Lower leg skin (tissue), 3 donors: ENCODE results near the gene FMNL2.

ENCODE experiments used
- CTCF ChIP-seq, 3 donors: fragments of 450-650 bp; IDR thresholded peaks; one replicate each; pipeline ENCODE4 v1.5.1; 2016; ENCODE audit warnings: antibody characterized with exemption in 3 of 3, mild to moderate bottlenecking in 3 of 3, moderate library complexity in 2 of 3
- POLR2A ChIP-seq, 2 donors: fragments of 450-650 bp; IDR thresholded peaks; one replicate each; pipeline ENCODE4 v1.6.1; 2016 to 2017; ENCODE audit warnings: antibody characterized with exemption in 2 of 2, mild to moderate bottlenecking in 1 of 2, moderate library complexity in 1 of 2

- TF ChIP-seq CTCF (IDR thresholded peaks at IDR 0.05) (no peak), POLR2A (IDR thresholded peaks at IDR 0.05) (no peak)
These were observed 294.2 kb downstream of the FMNL2 start for GRCh38 chr2:152629202-152629601.
